ENCODE measurements around the gene HLA-DQA2. TPM values are rescaled to one million over a fixed set of nuclear protein-coding genes. Genes with fewer than 3 reads are reported as not detected.

The HLA-DQA2 gene
- total RNA-seq, 1 experiment from 2014 or later, result not detected

DNA sequence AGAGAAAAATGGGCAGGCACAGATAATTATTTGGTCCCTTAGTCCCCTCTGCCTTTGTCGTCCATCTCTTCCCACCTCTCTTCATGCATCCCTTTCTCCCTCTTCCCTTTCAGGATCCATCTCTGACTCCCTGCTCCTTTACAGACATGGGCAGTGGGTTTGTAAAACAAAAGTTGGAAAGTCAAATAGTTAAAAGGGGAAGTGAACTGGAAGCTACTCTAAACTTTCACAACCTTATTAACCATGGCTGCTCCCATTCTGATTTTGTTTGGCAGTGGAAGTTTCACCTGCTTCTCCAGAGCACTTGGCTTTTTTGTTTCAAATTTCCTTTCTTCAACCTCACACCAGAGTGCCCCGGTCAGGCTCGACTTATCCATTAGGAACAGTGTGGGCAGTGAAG lies 1.2 kb downstream of the HLA-DQA2 start:
- H2BK12ac ChIP-seq (ENCODE audit: insufficient read length, low read depth, low read length), result no peak overlapping the region
- no peak overlapping the region for H3K4me2 ChIP-seq (ENCODE audit: insufficient read depth, insufficient read length, low read length)
- H3K14ac ChIP-seq (ENCODE audit: insufficient read depth, low read length), result no peak overlapping the region
- H2AFZ ChIP-seq (ENCODE audit: low read length), result no peak overlapping the region
- no peak overlapping the region for H3K23ac ChIP-seq (ENCODE audit: insufficient read length, low read depth, low read length)
- H3K56ac ChIP-seq (ENCODE audit: insufficient read length, low read depth, low read length), result no peak overlapping the region
- H4K20me1 ChIP-seq (ENCODE audit: control insufficient read depth, insufficient read depth, insufficient read length), result no peaks in the 10 kb centered on the region
- H3K27ac ChIP-seq (ENCODE audit: insufficient read length, low read depth, low read length), result no peak overlapping the region
- WGBS (ENCODE audit: extremely low coverage, insufficient read length, low lambda C conversion rate), result no CpG with 5 or more reads among the region's 3 CpGs
- H4K8ac ChIP-seq (replicated peaks; ENCODE audit: insufficient read length, low read depth, low read length), result no peak overlapping the region
- H3K79me1 ChIP-seq (ENCODE audit: insufficient read depth, low read depth, low read length, poor library complexity, severe bottlenecking), result no peaks in the 10 kb centered on the region
- H3K27ac Mint-ChIP-seq, result no peak overlapping the region
- H3K9me3 Mint-ChIP-seq, result no peaks in the 10 kb centered on the region
- H3K27me3 Mint-ChIP-seq (ENCODE audit: low read depth), result peaks cover 12% of the 10 kb centered on the region
- H4K91ac ChIP-seq (ENCODE audit: insufficient read length, low read depth, low read length), result no peak overlapping the region
- peaks cover 0 to 5% of the 10 kb centered on the region in 2 experiments; a peak in 2 of 4 replicates for H3K4me1 Mint-ChIP-seq
- H3K18ac ChIP-seq (ENCODE audit: insufficient read length, low read depth, low read length), result no peak overlapping the region
- H4K5ac ChIP-seq (ENCODE audit: insufficient read length, low read depth, low read length), result no peak overlapping the region
- H2BK120ac ChIP-seq (ENCODE audit: low read depth, low read length, poor library complexity, severe bottlenecking), result no peak overlapping the region
- H2AK5ac ChIP-seq (ENCODE audit: insufficient read length, low read length), result no peak overlapping the region
- DNase-seq, result no peak
- H2BK20ac ChIP-seq (ENCODE audit: low read depth, low read length, poor library complexity, severe bottlenecking), result no peak overlapping the region
- H3K4ac ChIP-seq (ENCODE audit: low read depth, low read length), result no peak overlapping the region
- no peak overlapping the region for H3T11ph ChIP-seq (ENCODE audit: low read length)
- no peaks in the 10 kb centered on the region for H3K23me2 ChIP-seq (ENCODE audit: insufficient read length, low read depth, low read length, poor library complexity, severe bottlenecking)
- H3K9ac ChIP-seq (ENCODE audit: extremely low read depth, insufficient read length, low read length), result no peak overlapping the region
- no peaks in the 10 kb centered on the region for H3K79me2 ChIP-seq (ENCODE audit: insufficient read depth, low read length)
- H3K4me1 ChIP-seq (ENCODE audit: insufficient read depth, low read length), result no peaks in the 10 kb centered on the region
- no peak overlapping the region for H3K4me3 Mint-ChIP-seq
- H2BK5ac ChIP-seq (ENCODE audit: insufficient read length, low read length), result no peak overlapping the region
- no peaks in the 10 kb centered on the region for H3K27me3 ChIP-seq (ENCODE audit: insufficient read depth, low read length)
- TF ChIP-seq, protein P1, sequence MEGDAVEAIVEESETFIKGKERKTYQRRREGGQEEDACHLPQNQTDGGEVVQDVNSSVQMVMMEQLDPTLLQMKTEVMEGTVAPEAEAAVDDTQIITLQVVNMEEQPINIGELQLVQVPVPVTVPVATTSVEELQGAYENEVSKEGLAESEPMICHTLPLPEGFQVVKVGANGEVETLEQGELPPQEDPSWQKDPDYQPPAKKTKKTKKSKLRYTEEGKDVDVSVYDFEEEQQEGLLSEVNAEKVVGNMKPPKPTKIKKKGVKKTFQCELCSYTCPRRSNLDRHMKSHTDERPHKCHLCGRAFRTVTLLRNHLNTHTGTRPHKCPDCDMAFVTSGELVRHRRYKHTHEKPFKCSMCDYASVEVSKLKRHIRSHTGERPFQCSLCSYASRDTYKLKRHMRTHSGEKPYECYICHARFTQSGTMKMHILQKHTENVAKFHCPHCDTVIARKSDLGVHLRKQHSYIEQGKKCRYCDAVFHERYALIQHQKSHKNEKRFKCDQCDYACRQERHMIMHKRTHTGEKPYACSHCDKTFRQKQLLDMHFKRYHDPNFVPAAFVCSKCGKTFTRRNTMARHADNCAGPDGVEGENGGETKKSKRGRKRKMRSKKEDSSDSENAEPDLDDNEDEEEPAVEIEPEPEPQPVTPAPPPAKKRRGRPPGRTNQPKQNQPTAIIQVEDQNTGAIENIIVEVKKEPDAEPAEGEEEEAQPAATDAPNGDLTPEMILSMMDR (conservative IDR thresholded peaks at IDR 0.05), result no peak
- H3K9me3 ChIP-seq (ENCODE audit: control insufficient read depth, low read depth, low read length), result no peaks in the 10 kb centered on the region
- H2BK15ac ChIP-seq (ENCODE audit: low read depth, low read length), result no peak overlapping the region
- no peaks in the 10 kb centered on the region for H3K36me3 Mint-ChIP-seq (ENCODE audit: insufficient read depth in 1 of 3, low read depth in 3 of 3)

Measured in H9 (cell line).